Body of pancreas (tissue), 4 donors: Measurements from ENCODE around the gene FHIP2A.

Source experiments
- POLR2A ChIP-seq, 3 donors: fragments of 450-650 bp; IDR thresholded peaks; one replicate each; pipeline ENCODE4 v1.6.1; 2016; ENCODE audit warnings: antibody characterized with exemption in 3 of 3, mild to moderate bottlenecking in 2 of 3
- TF ChIP-seq, protein P1 (sequence below), 7 experiments: fragments of 450-650 bp in 4 of 7; fragments of 200-600 bp in 3 of 7; sonication (generic) in 3 of 7; IDR thresholded peaks; one replicate each; pipeline ENCODE4 v1.5.1; 2016 to 2019; ENCODE audit warnings: antibody characterized with exemption in 7 of 7

DNA sequence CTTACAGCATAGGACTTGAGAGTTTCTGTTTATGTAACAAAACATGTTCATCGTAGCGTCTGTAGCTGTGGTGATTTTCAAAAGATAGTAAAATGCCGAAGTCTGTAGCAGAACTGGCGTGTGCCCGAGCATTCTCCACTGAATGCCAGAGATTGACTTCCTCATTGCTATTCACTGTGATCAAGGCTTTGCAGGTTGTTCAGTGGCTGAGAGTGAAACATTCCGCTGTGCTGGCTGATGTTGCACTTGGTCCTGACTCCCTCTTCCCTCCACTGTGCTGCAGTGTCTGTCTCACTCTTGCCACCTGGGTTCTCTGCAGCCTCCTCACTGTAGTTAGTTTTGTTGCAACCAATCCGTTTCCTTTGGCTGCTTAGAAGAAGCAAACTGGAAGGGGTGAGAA is 37.6 kb downstream of the FHIP2A start:
- no peak for TF ChIP-seq POLR2A (IDR thresholded peaks at IDR 0.05)
- TF ChIP-seq, protein P1, sequence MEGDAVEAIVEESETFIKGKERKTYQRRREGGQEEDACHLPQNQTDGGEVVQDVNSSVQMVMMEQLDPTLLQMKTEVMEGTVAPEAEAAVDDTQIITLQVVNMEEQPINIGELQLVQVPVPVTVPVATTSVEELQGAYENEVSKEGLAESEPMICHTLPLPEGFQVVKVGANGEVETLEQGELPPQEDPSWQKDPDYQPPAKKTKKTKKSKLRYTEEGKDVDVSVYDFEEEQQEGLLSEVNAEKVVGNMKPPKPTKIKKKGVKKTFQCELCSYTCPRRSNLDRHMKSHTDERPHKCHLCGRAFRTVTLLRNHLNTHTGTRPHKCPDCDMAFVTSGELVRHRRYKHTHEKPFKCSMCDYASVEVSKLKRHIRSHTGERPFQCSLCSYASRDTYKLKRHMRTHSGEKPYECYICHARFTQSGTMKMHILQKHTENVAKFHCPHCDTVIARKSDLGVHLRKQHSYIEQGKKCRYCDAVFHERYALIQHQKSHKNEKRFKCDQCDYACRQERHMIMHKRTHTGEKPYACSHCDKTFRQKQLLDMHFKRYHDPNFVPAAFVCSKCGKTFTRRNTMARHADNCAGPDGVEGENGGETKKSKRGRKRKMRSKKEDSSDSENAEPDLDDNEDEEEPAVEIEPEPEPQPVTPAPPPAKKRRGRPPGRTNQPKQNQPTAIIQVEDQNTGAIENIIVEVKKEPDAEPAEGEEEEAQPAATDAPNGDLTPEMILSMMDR (IDR thresholded peaks at IDR 0.05), result no peak
